Fibroblast of lung (primary cell): ENCODE data around the gene BZW1. TPM values are rescaled to one million over a fixed set of nuclear protein-coding genes. Genes with fewer than 3 reads are reported as not detected.

Source experiments
- DNase-seq, 2 donors: peaks; one replicate each; pipeline versions ENCODE4 v3.0.0 to v3.0.0-alpha.2; 2010; ENCODE audit warnings: low read depth in 2 of 2
- H2AFZ ChIP-seq: 2 replicates; pipeline ENCODE4 v1.5.1; 2012; ENCODE audit warnings: low read length, control low read depth, inconsistent platforms
- H3K27ac ChIP-seq: 2 replicates; pipeline ENCODE4 v1.5.1; 2011; ENCODE audit warnings: low read length, control low read depth; ENCODE audit not compliant: insufficient read depth
- H3K27me3 ChIP-seq: 2 replicates; pipeline ENCODE4 v1.5.1; 2011; ENCODE audit warnings: mild to moderate bottlenecking, low read length; ENCODE audit not compliant: control insufficient read depth, insufficient read depth
- H3K36me3 ChIP-seq: 2 replicates; pipeline ENCODE4 v1.5.1; 2011; ENCODE audit warnings: low read length; ENCODE audit not compliant: control insufficient read depth, insufficient read depth
- H3K4me1 ChIP-seq: 2 replicates; pipeline ENCODE4 v1.5.1; 2011; ENCODE audit warnings: low read length; ENCODE audit not compliant: control insufficient read depth, insufficient read depth; ENCODE audit errors: extremely low read depth
- H3K4me2 ChIP-seq: 2 replicates; pipeline ENCODE4 v1.5.1; 2011; ENCODE audit warnings: low read length, control low read depth; ENCODE audit not compliant: insufficient read depth; ENCODE audit errors: extremely low read depth
- H3K4me3 ChIP-seq, 4 experiments: fragments of 200-600 bp in 1 of 4; sonication (generic) in 1 of 4; replicated peaks in 1 of 4; 2 replicates each; pipeline ENCODE4 v1.5.1; 2011 to 2016; ENCODE audit warnings: low read length in 4 of 4, low read depth in 3 of 4, mild to moderate bottlenecking in 3 of 4, control low read depth in 2 of 4, inconsistent platforms in 1 of 4, mixed read lengths in 1 of 4; ENCODE audit not compliant: insufficient read depth in 1 of 4; ENCODE audit errors: control extremely low read depth in 1 of 4
- H3K79me2 ChIP-seq: 2 replicates; pipeline ENCODE4 v1.5.1; 2012; ENCODE audit warnings: mild to moderate bottlenecking, low read length, inconsistent platforms; ENCODE audit not compliant: control insufficient read depth, insufficient read depth
- H3K9ac ChIP-seq: 2 replicates; pipeline ENCODE4 v1.5.1; 2011; ENCODE audit warnings: mild to moderate bottlenecking, low read length, control low read depth; ENCODE audit not compliant: insufficient read depth
- H3K9me3 ChIP-seq: 2 replicates; pipeline ENCODE4 v1.5.1; 2012; ENCODE audit warnings: low read depth, low read length; ENCODE audit not compliant: control insufficient read depth, insufficient read depth
- H4K20me1 ChIP-seq: 2 replicates; pipeline ENCODE4 v1.5.1; 2011; ENCODE audit warnings: low read length; ENCODE audit not compliant: control insufficient read depth, insufficient read depth; ENCODE audit errors: extremely low read depth
- CTCF ChIP-seq, 2 donors: IDR thresholded peaks in 1 of 2; conservative IDR thresholded peaks in 1 of 2; 1 replicate in 1 of 2; 2 replicates in 1 of 2; pipeline ENCODE4 v1.5.1; 2011 to 2012; ENCODE audit warnings: low read length in 2 of 2, control low read depth in 1 of 2, inconsistent platforms in 1 of 2, low read depth in 1 of 2, mild to moderate bottlenecking in 1 of 2
- EZH2 ChIP-seq: IDR thresholded peaks from 2 replicates; pipeline ENCODE4 v1.5.1; 2012; ENCODE audit warnings: low read length, control low read depth, mild to moderate bottlenecking; ENCODE audit errors: missing control alignments
- polyA minus RNA-seq: library from RNA; depleted of rRNA, polyadenylated mRNA; stranded (reverse); fragments of >200 nt; gene quantifications from 2 replicates; pipeline ENCODE4 v1.2.3, GENCODE V29; 2011; ENCODE audit warnings: low replicate concordance
- polyA plus RNA-seq, 2 donors: library from polyadenylated mRNA; depleted of rRNA in 1 of 2; stranded (reverse) in 1 of 2; unstranded in 1 of 2; fragments of >200 nt; gene quantifications; 2 replicates each; pipeline ENCODE4 v1.2.1, GENCODE V29; 2011 to 2012; ENCODE audit warnings: missing spikeins in 1 of 2
- total RNA-seq: library from RNA; depleted of rRNA; stranded (reverse); fragments of >200 nt; gene quantifications from 2 replicates; pipeline ENCODE4 v1.2.1, GENCODE V29; 2014

BZW1 gene
- 425 and 429 TPM in 2 replicates for total RNA-seq
- polyA plus RNA-seq = 296 and 325 TPM in 2 replicates
- 318 and 372 TPM in 2 replicates for polyA plus RNA-seq (2012)
- polyA minus RNA-seq = 154 and 241 TPM in 2 replicates

- peak within 1 kb of the TSS; percentile 99 for H3K4me2 ChIP-seq
- DNase-seq = peak; percentile 93 to 98
- H4K20me1 ChIP-seq = peaks cover 5% of the 10 kb centered on the region
- peaks cover 9% of the 10 kb centered on the region for H3K4me1 ChIP-seq
- H3K4me3 ChIP-seq = peak within 1 kb of the TSS; percentile 79 to 99 (median 94)
- no peaks in the 10 kb centered on the region for H3K27me3 ChIP-seq
- no peaks in the 10 kb centered on the region for H3K9me3 ChIP-seq
- H3K36me3 ChIP-seq = peaks cover 3% of the 10 kb centered on the region
- no peak for TF ChIP-seq CTCF (conservative IDR thresholded peaks at IDR 0.05 in 1 of 2, IDR thresholded peaks at IDR 0.05 in 1 of 2; ENCODE audit: low read depth in 1 of 2, low read length in 2 of 2)
- TF ChIP-seq EZH2 = no peak
- H3K9ac ChIP-seq = peak within 1 kb of the TSS; percentile 99
- peak within 1 kb of the TSS; percentile 99 for H3K27ac ChIP-seq
- H2AFZ ChIP-seq = peak within 1 kb of the TSS; percentile 69
- H3K79me2 ChIP-seq = peaks cover 47% of the 10 kb centered on the region
Measured at GRCh38 chr2:200811333-200812121, at the start of gene BZW1. Gene BZW1, plus strand, starts transcription at chr2:200811910. Its CDS starts 1,308 bp downstream, at chr2:200813218.

- TF ChIP-seq EZH2 = no peak
- TF ChIP-seq CTCF (conservative IDR thresholded peaks at IDR 0.05 in 1 of 2, IDR thresholded peaks at IDR 0.05 in 1 of 2; ENCODE audit: low read depth in 1 of 2, low read length in 2 of 2) = no peak
- no peaks in the 10 kb centered on the region for H4K20me1 ChIP-seq
- H3K9ac ChIP-seq = no peak overlapping the region
- H3K36me3 ChIP-seq = no peaks in the 10 kb centered on the region
- H2AFZ ChIP-seq = no peak overlapping the region
- H3K4me1 ChIP-seq = peaks cover 36% of the 10 kb centered on the region
- no peak overlapping the region for H3K27ac ChIP-seq
- H3K4me2 ChIP-seq = no peak overlapping the region
- no peak overlapping the region for H3K4me3 ChIP-seq
- no peaks in the 10 kb centered on the region for H3K27me3 ChIP-seq
- no peaks in the 10 kb centered on the region for H3K79me2 ChIP-seq
- H3K9me3 ChIP-seq = no peaks in the 10 kb centered on the region
- DNase-seq = peak in 1 of 2 donors; percentile 27
Measured at GRCh38 chr2:200762127-200762526, 49.6 kb upstream of the BZW1 start.

- TF ChIP-seq EZH2 (no peak), CTCF (conservative IDR thresholded peaks at IDR 0.05 in 1 of 2, IDR thresholded peaks at IDR 0.05 in 1 of 2; ENCODE audit: low read depth in 1 of 2, low read length in 2 of 2) (no peak)
- Histone ChIP-seq H3K27ac (no peak overlapping the region), H3K36me3 (no peaks in the 10 kb centered on the region), H3K27me3 (no peaks in the 10 kb centered on the region), H3K4me1 (peaks cover 30% of the 10 kb centered on the region), H3K9ac (no peak overlapping the region), H3K4me3 (no peak overlapping the region), H3K9me3 (no peaks in the 10 kb centered on the region), H4K20me1 (no peaks in the 10 kb centered on the region), H2AFZ (no peak overlapping the region), H3K4me2 (no peak overlapping the region), H3K79me2 (no peaks in the 10 kb centered on the region)
- peak in 1 of 2 donors; percentile 74 for DNase-seq
Measured at GRCh38 chr2:200763422-200763821, 48.3 kb upstream of the BZW1 start.
